ENCODE measurements around the gene LCN12.

DNA sequence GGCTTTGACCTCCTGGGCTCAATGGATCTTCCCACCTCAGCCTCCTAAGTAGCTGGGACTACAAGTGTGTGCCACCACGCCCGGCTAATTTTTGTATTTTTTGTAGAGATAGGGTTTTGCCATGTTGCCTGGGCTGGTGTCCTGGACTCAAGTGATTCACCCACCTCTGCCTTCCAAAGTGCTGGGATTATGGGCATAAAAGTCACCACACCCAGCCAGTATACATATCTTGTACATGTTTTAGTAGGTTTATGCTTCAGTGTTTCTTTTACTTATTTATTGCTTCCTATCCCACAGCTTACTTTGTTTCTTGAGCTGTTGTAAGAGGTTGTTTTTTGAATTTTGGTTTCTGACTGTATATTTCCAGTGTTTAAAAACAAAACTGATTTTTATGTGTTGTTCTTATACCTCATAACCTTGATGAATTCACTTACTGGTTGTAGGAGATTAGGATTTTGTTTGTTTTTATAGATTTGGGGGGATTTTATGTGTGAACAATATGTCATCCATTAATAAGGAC, 20.4 kb upstream of the LCN12 start:
- TF ChIP-seq, protein P1, sequence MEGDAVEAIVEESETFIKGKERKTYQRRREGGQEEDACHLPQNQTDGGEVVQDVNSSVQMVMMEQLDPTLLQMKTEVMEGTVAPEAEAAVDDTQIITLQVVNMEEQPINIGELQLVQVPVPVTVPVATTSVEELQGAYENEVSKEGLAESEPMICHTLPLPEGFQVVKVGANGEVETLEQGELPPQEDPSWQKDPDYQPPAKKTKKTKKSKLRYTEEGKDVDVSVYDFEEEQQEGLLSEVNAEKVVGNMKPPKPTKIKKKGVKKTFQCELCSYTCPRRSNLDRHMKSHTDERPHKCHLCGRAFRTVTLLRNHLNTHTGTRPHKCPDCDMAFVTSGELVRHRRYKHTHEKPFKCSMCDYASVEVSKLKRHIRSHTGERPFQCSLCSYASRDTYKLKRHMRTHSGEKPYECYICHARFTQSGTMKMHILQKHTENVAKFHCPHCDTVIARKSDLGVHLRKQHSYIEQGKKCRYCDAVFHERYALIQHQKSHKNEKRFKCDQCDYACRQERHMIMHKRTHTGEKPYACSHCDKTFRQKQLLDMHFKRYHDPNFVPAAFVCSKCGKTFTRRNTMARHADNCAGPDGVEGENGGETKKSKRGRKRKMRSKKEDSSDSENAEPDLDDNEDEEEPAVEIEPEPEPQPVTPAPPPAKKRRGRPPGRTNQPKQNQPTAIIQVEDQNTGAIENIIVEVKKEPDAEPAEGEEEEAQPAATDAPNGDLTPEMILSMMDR (IDR thresholded peaks at IDR 0.05; ENCODE audit: insufficient read depth, low read length): no peak
- TF ChIP-seq, protein P2, sequence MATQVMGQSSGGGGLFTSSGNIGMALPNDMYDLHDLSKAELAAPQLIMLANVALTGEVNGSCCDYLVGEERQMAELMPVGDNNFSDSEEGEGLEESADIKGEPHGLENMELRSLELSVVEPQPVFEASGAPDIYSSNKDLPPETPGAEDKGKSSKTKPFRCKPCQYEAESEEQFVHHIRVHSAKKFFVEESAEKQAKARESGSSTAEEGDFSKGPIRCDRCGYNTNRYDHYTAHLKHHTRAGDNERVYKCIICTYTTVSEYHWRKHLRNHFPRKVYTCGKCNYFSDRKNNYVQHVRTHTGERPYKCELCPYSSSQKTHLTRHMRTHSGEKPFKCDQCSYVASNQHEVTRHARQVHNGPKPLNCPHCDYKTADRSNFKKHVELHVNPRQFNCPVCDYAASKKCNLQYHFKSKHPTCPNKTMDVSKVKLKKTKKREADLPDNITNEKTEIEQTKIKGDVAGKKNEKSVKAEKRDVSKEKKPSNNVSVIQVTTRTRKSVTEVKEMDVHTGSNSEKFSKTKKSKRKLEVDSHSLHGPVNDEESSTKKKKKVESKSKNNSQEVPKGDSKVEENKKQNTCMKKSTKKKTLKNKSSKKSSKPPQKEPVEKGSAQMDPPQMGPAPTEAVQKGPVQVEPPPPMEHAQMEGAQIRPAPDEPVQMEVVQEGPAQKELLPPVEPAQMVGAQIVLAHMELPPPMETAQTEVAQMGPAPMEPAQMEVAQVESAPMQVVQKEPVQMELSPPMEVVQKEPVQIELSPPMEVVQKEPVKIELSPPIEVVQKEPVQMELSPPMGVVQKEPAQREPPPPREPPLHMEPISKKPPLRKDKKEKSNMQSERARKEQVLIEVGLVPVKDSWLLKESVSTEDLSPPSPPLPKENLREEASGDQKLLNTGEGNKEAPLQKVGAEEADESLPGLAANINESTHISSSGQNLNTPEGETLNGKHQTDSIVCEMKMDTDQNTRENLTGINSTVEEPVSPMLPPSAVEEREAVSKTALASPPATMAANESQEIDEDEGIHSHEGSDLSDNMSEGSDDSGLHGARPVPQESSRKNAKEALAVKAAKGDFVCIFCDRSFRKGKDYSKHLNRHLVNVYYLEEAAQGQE (IDR thresholded peaks at IDR 0.05; ENCODE audit: insufficient replicate concordance, low read depth): no peak
- TF ChIP-seq POLR2AphosphoS5 (IDR thresholded peaks at IDR 0.05; ENCODE audit: low read depth): no peak
- no peak for TF ChIP-seq GABPA (IDR thresholded peaks at IDR 0.05; ENCODE audit: low read depth)
- TF ChIP-seq SPI1 (IDR thresholded peaks at IDR 0.05; ENCODE audit: borderline replicate concordance, low read depth): no peak

Measured in HL-60 (cell line).